Left kidney (tissue), 8 donors: Measurements from ENCODE around the gene DBNL. TPM values are rescaled to one million over a fixed set of nuclear protein-coding genes. Genes with fewer than 3 reads are reported as not detected.
A peak's percentile ranks its signal among the peaks of the same experiment; 100 is the strongest.
"Not testable (repeated sequence)": the region's sequence is repeated elsewhere in the genome, so short reads cannot be mapped to it uniquely, and the experiment has no call there.

Source experiments
- DNase-seq: peaks from one replicate; pipeline ENCODE4 v3.0.0-alpha.2; 2013
- long read RNA-seq, 8 donors: transcript quantifications; one replicate each; lab custom pipeline, GENCODE V29; 2026
- polyA plus RNA-seq: library from polyadenylated mRNA; unstranded; fragments of 120-200 nt; gene quantifications from one replicate; pipeline ENCODE4 v1.2.1, GENCODE V29; 2013; ENCODE audit not compliant: insufficient read length

Gene DBNL
- polyA plus RNA-seq, result 60.1 TPM
- long read RNA-seq, donor 1, transcript DBNL-210 (13 exons, 1,808 nt), result major isoform, 14 of 21 reads
- long read RNA-seq, donor 1, transcript DBNL-220 (13 exons, 2,117 nt), result minor isoform, 7 of 21 reads
- long read RNA-seq, donor 1, partial matches to known transcripts, result 0 of 21 reads
- long read RNA-seq, donor 1, other reads (novel, unspliced or antisense), result 0 of 21 reads
- long read RNA-seq, donor 2, transcript DBNL-210 (13 exons, 1,808 nt), result major isoform, 14 of 30 reads
- long read RNA-seq, donor 2, transcript DBNL-220 (13 exons, 2,117 nt), result minor isoform, 8 of 30 reads
- long read RNA-seq, donor 2, partial matches to known transcripts, result 0 of 30 reads
- long read RNA-seq, donor 2, other reads (novel, unspliced or antisense), result 6 of 30 reads
- long read RNA-seq, donor 3, transcript DBNL-210 (13 exons, 1,808 nt), result major isoform, 10 of 21 reads
- long read RNA-seq, donor 3, partial matches to known transcripts, result 0 of 21 reads
- long read RNA-seq, donor 3, other reads (novel, unspliced or antisense), result 7 of 21 reads
- long read RNA-seq, donor 4, result 0 reads
- long read RNA-seq, donor 5, transcript DBNL-220 (13 exons, 2,117 nt), result minor isoform, 7 of 52 reads
- long read RNA-seq, donor 5, transcript DBNL-210 (13 exons, 1,808 nt), result major isoform, 26 of 52 reads
- long read RNA-seq, donor 5, partial matches to known transcripts, result 18 of 52 reads
- long read RNA-seq, donor 5, other reads (novel, unspliced or antisense), result 0 of 52 reads
- long read RNA-seq, donor 6, transcript DBNL-220 (13 exons, 2,117 nt), result minor isoform, 6 of 45 reads
- long read RNA-seq, donor 6, transcript DBNL-210 (13 exons, 1,808 nt), result major isoform, 11 of 45 reads
- long read RNA-seq, donor 6, partial matches to known transcripts, result 26 of 45 reads
- long read RNA-seq, donor 6, other reads (novel, unspliced or antisense), result 0 of 45 reads
- long read RNA-seq, donor 7, transcript DBNL-210 (13 exons, 1,808 nt), result major isoform, 12 of 47 reads
- long read RNA-seq, donor 7, partial matches to known transcripts, result 23 of 47 reads
- long read RNA-seq, donor 7, other reads (novel, unspliced or antisense), result 6 of 47 reads
- long read RNA-seq, donor 8, transcript DBNL-210 (13 exons, 1,808 nt), result major isoform, 6 of 10 reads
- long read RNA-seq, donor 8, partial matches to known transcripts, result 0 of 10 reads
- long read RNA-seq, donor 8, other reads (novel, unspliced or antisense), result 0 of 10 reads

- peak; percentile 85 for DNase-seq
These were observed at the start of gene DBNL for GRCh38 chr7:44044315-44045225. Gene DBNL (plus strand): TSS chr7:44044702. CDS start chr7:44044738, 36 bp downstream.

- not testable (repeated sequence) for DNase-seq
These were observed 47.0 kb upstream of the DBNL start, which contains the start of gene SPDYE1 for GRCh38 chr7:43997532-43997931. Gene SPDYE1 (plus strand): TSS chr7:43997897. CDS start chr7:43999950, 2,053 bp downstream.

GRCh38 chr7:44012081-44012480 lies 32.4 kb upstream of the DBNL start:
- DNase-seq, result not testable (repeated sequence)

GRCh38 chr7:44015090-44015489 lies 29.4 kb upstream of the DBNL start:
- DNase-seq, result not testable (repeated sequence)

- DNase-seq, result peak; percentile 96
These were observed 25.4 kb upstream of the DBNL start for GRCh38 chr7:44018857-44019807.

GRCh38 chr7:44019825-44020224 lies 24.7 kb upstream of the DBNL start:
- DNase-seq, result not testable (repeated sequence)

GRCh38 chr7:44022069-44022468 lies 22.4 kb upstream of the DBNL start:
- DNase-seq, result not testable (repeated sequence)

GRCh38 chr7:44022796-44023467 lies 21.6 kb upstream of the DBNL start:
- DNase-seq, result not testable (repeated sequence)

- DNase-seq, result not testable (repeated sequence)
These were observed 15.1 kb upstream of the DBNL start for GRCh38 chr7:44029433-44029832.

- DNase-seq, result not testable (repeated sequence)
These were observed 14.5 kb upstream of the DBNL start for GRCh38 chr7:44030029-44030428.

GRCh38 chr7:44031319-44031718 lies 13.2 kb upstream of the DBNL start:
- not testable (repeated sequence) for DNase-seq

GRCh38 chr7:44032031-44032430 lies 12.5 kb upstream of the DBNL start:
- DNase-seq, result not testable (repeated sequence)

GRCh38 chr7:44033971-44034844 lies 10.3 kb upstream of the DBNL start:
- DNase-seq, result not testable (repeated sequence)

GRCh38 chr7:44036364-44036763 lies 8.1 kb upstream of the DBNL start:
- DNase-seq, result not testable (repeated sequence)

GRCh38 chr7:44037951-44038350 lies 6.6 kb upstream of the DBNL start:
- not testable (repeated sequence) for DNase-seq

GRCh38 chr7:44038553-44038952 lies 5.9 kb upstream of the DBNL start:
- DNase-seq, result not testable (repeated sequence)

- DNase-seq, result peak; percentile 43
These were observed 5.4 kb upstream of the DBNL start for GRCh38 chr7:44038961-44039558.
